Kidney capillary endothelial cell (primary cell): ENCODE data around the gene TCOF1.

Source experiments
- DNase-seq: peaks from one replicate; pipeline ENCODE4 v3.0.0-alpha.2; 2018; ENCODE audit warnings: low spot score

TCOF1 gene

GRCh38 chr5:150357326-150358260, at the start of gene TCOF1:
Gene TCOF1, plus strand, starts transcription at chr5:150357697. Its CDS starts 50 bp downstream, at chr5:150357747.
- peak; percentile 95 for DNase-seq

GRCh38 chr5:150309101-150309885, 48.2 kb upstream of the TCOF1 start:
- DNase-seq: no peak

DNA sequence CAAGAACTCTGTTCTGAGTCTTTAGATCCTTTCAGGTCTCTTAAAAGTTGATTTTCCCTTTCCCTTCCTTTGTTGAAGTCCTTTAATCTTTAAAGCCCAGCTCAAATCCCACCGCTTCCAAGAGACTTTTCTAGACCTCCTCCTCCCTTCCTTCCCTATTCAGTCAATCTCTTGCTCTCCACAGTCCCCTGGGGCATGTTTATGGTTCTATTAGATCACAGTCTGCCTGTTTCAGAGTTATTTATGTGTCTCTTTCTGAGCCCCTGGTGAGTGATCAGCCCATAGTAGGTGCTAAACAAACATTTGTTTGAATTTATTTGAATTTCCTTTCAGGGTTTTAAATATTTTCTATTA, 47.6 kb upstream of the TCOF1 start:
- DNase-seq: no peak

DNA sequence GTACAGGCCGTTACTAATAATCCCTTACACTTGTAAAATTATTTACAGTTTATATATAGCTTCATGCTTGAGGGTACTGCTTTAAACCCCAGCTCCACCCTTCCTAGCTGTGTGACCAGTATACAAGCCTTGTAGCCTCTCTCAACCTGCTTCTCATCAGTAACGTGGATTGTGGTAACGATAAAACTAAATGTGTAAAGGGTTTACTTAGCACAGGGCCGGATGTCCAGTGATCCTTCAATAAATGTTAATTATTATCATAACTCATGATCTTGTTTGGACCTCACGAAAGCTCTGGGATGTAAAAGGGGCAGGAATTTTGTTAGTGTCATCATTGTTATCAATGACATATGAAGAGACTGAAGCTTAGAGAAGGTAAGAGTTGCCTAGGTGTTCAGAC, 47.3 kb upstream of the TCOF1 start:
- DNase-seq: no peak

GRCh38 chr5:150311015-150311692, 46.3 kb upstream of the TCOF1 start:
- no peak for DNase-seq

DNA sequence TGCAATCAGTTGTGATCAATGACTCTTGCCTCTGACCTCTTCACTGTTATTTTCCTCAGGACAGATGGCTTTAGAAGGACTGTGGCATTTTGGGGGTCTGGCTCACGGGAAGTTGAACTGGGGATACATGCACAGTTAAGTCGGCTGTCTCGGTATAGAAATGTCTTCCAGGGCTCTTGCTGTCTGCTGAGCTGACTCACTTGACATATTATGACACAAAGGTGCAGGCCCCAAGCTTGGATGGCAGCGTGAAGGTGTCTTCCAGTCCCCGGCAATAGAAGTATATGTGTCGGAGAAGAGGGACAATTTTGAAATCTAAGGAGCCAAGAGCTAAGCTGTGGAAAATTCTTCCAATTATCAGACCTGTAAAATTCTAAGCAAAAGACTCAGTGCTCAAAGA, 45.0 kb upstream of the TCOF1 start:
- no peak for DNase-seq

DNA sequence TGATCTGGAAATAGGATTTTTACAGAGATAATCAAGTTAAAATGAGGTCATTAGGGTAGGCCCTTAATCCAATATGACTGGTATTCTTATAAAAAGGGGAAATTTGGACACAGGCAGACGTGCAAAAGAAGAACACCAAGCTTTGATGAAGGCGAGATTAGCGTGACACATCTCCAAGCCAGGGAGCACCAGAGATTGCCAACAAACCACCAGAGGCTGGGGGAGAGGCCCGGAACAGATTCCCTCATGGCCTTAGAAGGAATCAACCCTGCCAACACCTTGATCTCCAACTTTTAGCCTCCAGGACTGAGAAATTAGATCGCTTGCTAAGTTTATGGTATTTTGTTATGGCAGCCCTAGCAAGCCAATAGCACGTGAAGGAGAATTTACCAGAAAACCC, 44.0 kb upstream of the TCOF1 start:
- no peak for DNase-seq

GRCh38 chr5:150313921-150314716, 43.4 kb upstream of the TCOF1 start:
- DNase-seq: no peak

DNA sequence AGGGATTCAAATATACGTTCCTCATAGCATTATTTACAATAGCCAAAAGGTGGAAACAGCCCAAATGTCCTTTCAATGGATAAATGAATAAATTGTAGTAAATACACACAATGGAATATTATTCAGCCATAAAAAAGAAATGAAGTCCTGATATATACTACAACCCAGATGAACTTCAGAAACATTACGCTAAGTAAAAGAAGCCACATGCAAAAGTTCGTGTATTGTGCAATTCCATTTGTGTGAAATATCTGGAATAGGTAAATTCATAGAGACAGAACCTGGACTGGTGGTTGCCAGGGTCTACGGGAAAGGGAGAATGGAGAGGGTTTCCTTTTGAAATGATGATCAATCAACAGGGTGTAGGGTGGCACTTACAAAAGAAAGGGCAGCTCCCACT, 42.3 kb upstream of the TCOF1 start:
- no peak for DNase-seq

- peak; percentile 33 for DNase-seq
Observed at GRCh38 chr5:150316320-150316719, 41.2 kb upstream of the TCOF1 start.

- DNase-seq: peak; percentile 100
Observed at GRCh38 chr5:150317048-150318003, 40.2 kb upstream of the TCOF1 start.

GRCh38 chr5:150318613-150319483, 38.6 kb upstream of the TCOF1 start:
- no peak for DNase-seq

DNA sequence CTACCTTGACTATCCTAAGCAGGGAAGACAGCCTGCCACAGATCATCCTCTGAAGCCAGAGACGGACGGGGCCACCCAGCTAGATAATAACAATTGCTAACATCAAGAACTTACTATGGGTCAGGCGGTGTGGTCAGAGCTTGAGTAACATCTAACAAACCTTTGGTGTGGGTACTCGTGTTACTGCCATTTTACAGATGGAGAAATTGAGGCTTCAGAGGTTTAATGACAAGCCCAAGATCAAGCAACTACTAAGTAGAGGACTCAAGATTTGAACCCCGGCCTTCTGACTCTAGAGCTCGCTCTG, 38.1 kb upstream of the TCOF1 start:
- DNase-seq: no peak

- no peak for DNase-seq
Observed at GRCh38 chr5:150320044-150320613, 37.4 kb upstream of the TCOF1 start.

- DNase-seq: no peak
Observed at GRCh38 chr5:150321211-150321610, 36.3 kb upstream of the TCOF1 start.

DNA sequence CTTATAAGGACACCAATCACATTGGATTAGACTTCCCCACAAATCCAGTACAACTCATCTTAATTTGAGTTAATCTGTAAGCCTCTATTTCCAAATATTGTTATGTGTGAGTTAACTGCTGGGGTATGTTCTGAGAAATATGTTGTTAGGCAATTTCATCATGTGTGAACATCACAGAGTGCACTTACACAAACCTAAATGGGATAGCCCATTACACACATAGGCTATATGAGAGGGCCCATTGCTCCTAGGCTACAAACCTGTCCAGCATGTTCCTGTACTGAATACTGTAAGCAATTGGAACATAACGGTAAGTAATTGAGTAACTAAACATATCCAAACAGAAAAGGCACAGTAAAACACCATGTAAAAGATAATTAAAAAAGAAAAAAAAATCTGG, 35.7 kb upstream of the TCOF1 start:
- no peak for DNase-seq

DNA sequence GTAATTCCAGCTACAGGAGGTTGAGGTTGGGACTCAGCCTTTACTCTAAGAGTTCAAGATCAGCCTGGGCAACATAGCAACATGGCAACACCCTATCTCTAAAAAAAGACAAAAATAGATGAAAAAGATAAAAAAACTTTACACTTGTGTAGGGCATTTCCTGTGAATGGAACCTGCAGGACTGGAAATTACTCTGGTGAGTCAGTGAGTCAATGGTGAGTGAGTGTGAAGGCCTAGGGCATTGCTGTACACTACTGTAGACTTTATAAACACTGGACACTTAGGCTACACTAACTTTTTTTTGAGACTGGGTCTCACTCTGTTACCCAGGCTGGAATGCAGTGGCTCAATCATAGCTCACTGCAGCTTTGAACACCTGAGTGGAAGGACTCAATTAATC, 35.3 kb upstream of the TCOF1 start:
- peak; percentile 76 for DNase-seq

GRCh38 chr5:150323092-150323491, 34.4 kb upstream of the TCOF1 start:
- DNase-seq: no peak

GRCh38 chr5:150323819-150324218, 33.7 kb upstream of the TCOF1 start:
- no peak for DNase-seq
